ENCODE measurements around the gene NGDN.

Gene NGDN

GRCh38 chr14:23513005-23513817, 43.7 kb downstream of the NGDN start:
- DNase-seq: no peak
- Mint-ChIP-seq H3K36me3 (ENCODE audit: insufficient read depth) (no peaks in the 10 kb centered on the region), H3K4me1 (ENCODE audit: low read depth in 2 of 2) (peaks cover 4 to 8% of the 10 kb centered on the region in 2 donors), H3K27me3 (no peaks in the 10 kb centered on the region), H3K27ac (no peak overlapping the region), H3K4me3 (no peak overlapping the region), H3K9me3 (no peaks in the 10 kb centered on the region)
- no peak for ATAC-seq (replicated peaks)

GRCh38 chr14:23513818-23514643, 44.5 kb downstream of the NGDN start:
- no peak for DNase-seq
- Mint-ChIP-seq H3K27ac (no peak overlapping the region), H3K9me3 (no peaks in the 10 kb centered on the region), H3K27me3 (no peaks in the 10 kb centered on the region), H3K36me3 (ENCODE audit: insufficient read depth) (no peaks in the 10 kb centered on the region), H3K4me1 (ENCODE audit: low read depth in 2 of 2) (peaks cover 4 to 8% of the 10 kb centered on the region in 2 donors), H3K4me3 (no peak overlapping the region)
- ATAC-seq (replicated peaks): no peak

- DNase-seq (no peak), ATAC-seq (replicated peaks) (no peak)
- Mint-ChIP-seq H3K9me3 (no peaks in the 10 kb centered on the region), H3K4me1 (ENCODE audit: low read depth in 2 of 2) (peaks cover 4 to 8% of the 10 kb centered on the region in 2 donors), H3K27ac (no peak overlapping the region), H3K4me3 (no peak overlapping the region), H3K36me3 (ENCODE audit: insufficient read depth) (peaks cover 2% of the 10 kb centered on the region), H3K27me3 (no peaks in the 10 kb centered on the region)
Measured at GRCh38 chr14:23514644-23514957, 45.1 kb downstream of the NGDN start.

GRCh38 chr14:23517650-23518326, 48.3 kb downstream of the NGDN start:
- H3K4me1 Mint-ChIP-seq (ENCODE audit: low read depth in 2 of 2): peaks cover 0 to 2% of the 10 kb centered on the region in 2 donors
- peaks cover 2% of the 10 kb centered on the region for H3K36me3 Mint-ChIP-seq (ENCODE audit: insufficient read depth)
- ATAC-seq (replicated peaks) (no peak), DNase-seq (no peak)
- H3K27ac Mint-ChIP-seq: no peak overlapping the region
- no peaks in the 10 kb centered on the region for H3K9me3 Mint-ChIP-seq
- H3K4me3 Mint-ChIP-seq: no peak overlapping the region
- H3K27me3 Mint-ChIP-seq: no peaks in the 10 kb centered on the region

GRCh38 chr14:23518709-23519108, 49.2 kb downstream of the NGDN start:
- H3K4me3 Mint-ChIP-seq: no peak overlapping the region
- peaks cover 2% of the 10 kb centered on the region for H3K36me3 Mint-ChIP-seq (ENCODE audit: insufficient read depth)
- peak overlapping the region in 1 of 2 donors; percentile 65 for H3K27ac Mint-ChIP-seq
- H3K9me3 Mint-ChIP-seq: no peaks in the 10 kb centered on the region
- H3K27me3 Mint-ChIP-seq: no peaks in the 10 kb centered on the region
- no peak for DNase-seq
- peaks cover 0 to 2% of the 10 kb centered on the region in 2 donors for H3K4me1 Mint-ChIP-seq (ENCODE audit: low read depth in 2 of 2)
- no peak for ATAC-seq (replicated peaks)

- no peaks in the 10 kb centered on the region for H3K4me1 Mint-ChIP-seq (ENCODE audit: low read depth in 2 of 2)
Measured at GRCh38 chr14:23520899-23521533, 51.5 kb downstream of the NGDN start.

GRCh38 chr14:23521785-23522640, 52.5 kb downstream of the NGDN start:
- H3K27me3 Mint-ChIP-seq: no peaks in the 10 kb centered on the region
- no peak overlapping the region for H3K27ac Mint-ChIP-seq
- H3K4me3 Mint-ChIP-seq: no peak overlapping the region
- H3K36me3 Mint-ChIP-seq (ENCODE audit: insufficient read depth): peaks cover 2% of the 10 kb centered on the region
- no peaks in the 10 kb centered on the region for H3K4me1 Mint-ChIP-seq (ENCODE audit: low read depth in 2 of 2)
- DNase-seq (no peak), ATAC-seq (replicated peaks) (no peak)
- no peaks in the 10 kb centered on the region for H3K9me3 Mint-ChIP-seq

More at GRCh38 chr14:23520899-23521533, 51.5 kb downstream of the NGDN start:
- no peaks in the 10 kb centered on the region for H3K27me3 Mint-ChIP-seq
- no peak overlapping the region for H3K4me3 Mint-ChIP-seq
- ATAC-seq (replicated peaks) (no peak), DNase-seq (no peak)
- H3K36me3 Mint-ChIP-seq (ENCODE audit: insufficient read depth): peaks cover 2% of the 10 kb centered on the region
- peak overlapping the region in 1 of 2 donors; percentile 22 for H3K27ac Mint-ChIP-seq
- no peaks in the 10 kb centered on the region for H3K9me3 Mint-ChIP-seq

- Mint-ChIP-seq H3K36me3 (ENCODE audit: insufficient read depth) (peaks cover 2% of the 10 kb centered on the region), H3K27me3 (no peaks in the 10 kb centered on the region), H3K27ac (no peak overlapping the region), H3K4me1 (ENCODE audit: low read depth in 2 of 2) (no peaks in the 10 kb centered on the region), H3K4me3 (no peak overlapping the region), H3K9me3 (no peaks in the 10 kb centered on the region)
- ATAC-seq (replicated peaks): no peak
- no peak for DNase-seq
Measured at GRCh38 chr14:23522643-23523198, 53.2 kb downstream of the NGDN start.

- Mint-ChIP-seq H3K4me1 (ENCODE audit: low read depth in 2 of 2) (no peaks in the 10 kb centered on the region), H3K36me3 (ENCODE audit: insufficient read depth) (peaks cover 2% of the 10 kb centered on the region), H3K4me3 (no peak overlapping the region), H3K27ac (no peak overlapping the region), H3K27me3 (no peaks in the 10 kb centered on the region), H3K9me3 (no peaks in the 10 kb centered on the region)
- no peak for DNase-seq
- ATAC-seq (replicated peaks): no peak
Measured at GRCh38 chr14:23523229-23524016, 53.9 kb downstream of the NGDN start.

GRCh38 chr14:23524954-23525353, 55.5 kb downstream of the NGDN start:
- Mint-ChIP-seq H3K27ac (no peak overlapping the region), H3K4me1 (ENCODE audit: low read depth in 2 of 2) (no peaks in the 10 kb centered on the region)

GRCh38 chr14:23525611-23526010, 56.1 kb downstream of the NGDN start:
- H3K36me3 Mint-ChIP-seq (ENCODE audit: insufficient read depth): no peaks in the 10 kb centered on the region
- H3K9me3 Mint-ChIP-seq: no peaks in the 10 kb centered on the region
- no peak overlapping the region for H3K4me3 Mint-ChIP-seq
- no peak overlapping the region for H3K27ac Mint-ChIP-seq
- no peaks in the 10 kb centered on the region for H3K4me1 Mint-ChIP-seq (ENCODE audit: low read depth in 2 of 2)
- no peaks in the 10 kb centered on the region for H3K27me3 Mint-ChIP-seq
- DNase-seq (no peak), ATAC-seq (replicated peaks) (no peak)

More at GRCh38 chr14:23524954-23525353, 55.5 kb downstream of the NGDN start:
- no peak overlapping the region for H3K4me3 Mint-ChIP-seq
- H3K9me3 Mint-ChIP-seq: no peaks in the 10 kb centered on the region
- H3K27me3 Mint-ChIP-seq: no peaks in the 10 kb centered on the region
- ATAC-seq (replicated peaks): no peak
- DNase-seq: no peak
- no peaks in the 10 kb centered on the region for H3K36me3 Mint-ChIP-seq (ENCODE audit: insufficient read depth)

Measured in effector memory CD8-positive, alpha-beta T cell (primary cell).